Measurements from ENCODE around the gene SLC16A2. TPM values are rescaled to one million over a fixed set of nuclear protein-coding genes. Genes with fewer than 3 reads are reported as not detected.

SLC16A2 gene
- polyA plus RNA-seq, 1 of the 3 experiments (the other 2 are of a cell fraction), result 10.9 TPM

- POLR2A ChIA-PET, result no interaction called here
- no peaks in the 10 kb centered on the region for H3K36me3 ChIP-seq (replicated peaks in 1 of 2; ENCODE audit: control insufficient read depth in 1 of 2, insufficient read depth in 2 of 2, low read length in 1 of 2)
- no peaks in the 10 kb centered on the region for H3K4me1 ChIP-seq (ENCODE audit: control insufficient read depth in 1 of 2, insufficient read depth in 2 of 2, low read depth in 1 of 2, low read length in 1 of 2)
- no peaks in the 10 kb centered on the region for H3K79me2 ChIP-seq (ENCODE audit: insufficient read depth)
- no peaks in the 10 kb centered on the region; the same call in 1 of the 2 replicates for H3K27me3 ChIP-seq (ENCODE audit: insufficient read depth)
- H3F3A ChIP-seq (replicated peaks; ENCODE audit: insufficient read depth), result no peaks in the 10 kb centered on the region
- no peak overlapping the region for H3K27ac ChIP-seq (ENCODE audit: low read depth in 2 of 2, low read length in 1 of 2)
- CTCF ChIA-PET, result no interaction called here
- no peak for DNase-seq
- 23% methylated on average over 2 of the region's 2 CpGs for WGBS (ENCODE audit: low lambda C conversion rate)
- TF ChIP-seq JUND (IDR thresholded peaks at IDR 0.05) (no peak), ZBTB33 (IDR thresholded peaks at IDR 0.05; ENCODE audit: borderline replicate concordance, low read depth) (no peak), MXI1 (IDR thresholded peaks at IDR 0.05; ENCODE audit: low read depth, low read length) (no peak), IRF3 (IDR thresholded peaks at IDR 0.05; ENCODE audit: low read depth, low read length) (no peak), REST (IDR thresholded peaks at IDR 0.05; ENCODE audit: low read depth, low read length) (no peak), ELF1 (IDR thresholded peaks at IDR 0.05) (no peak)
- no peaks in the 10 kb centered on the region for H3K9me3 ChIP-seq
- no peaks in the 10 kb centered on the region for H4K20me1 ChIP-seq (ENCODE audit: insufficient read depth)
- H3K9ac ChIP-seq, result no peak overlapping the region
- no peaks in the 10 kb centered on the region for H3K9me2 ChIP-seq
- no peak overlapping the region for H3K4me2 ChIP-seq
- H2AFZ ChIP-seq (ENCODE audit: low read depth), result no peak overlapping the region
- H3K4me3 ChIP-seq (ENCODE audit: low read depth in 2 of 2, low read length in 1 of 2), result no peak overlapping the region
Observed at GRCh38 chrX:74431797-74432196, 10.5 kb downstream of the SLC16A2 start.

GRCh38 chrX:74434336-74434735, 13.0 kb downstream of the SLC16A2 start:
- no peak for DNase-seq
- Histone ChIP-seq H3K9me3 (no peaks in the 10 kb centered on the region), H3K4me3 (ENCODE audit: low read depth in 2 of 2, low read length in 1 of 2) (no peak overlapping the region), H3K9me2 (no peaks in the 10 kb centered on the region), H3K79me2 (ENCODE audit: insufficient read depth) (no peaks in the 10 kb centered on the region), H2AFZ (ENCODE audit: low read depth) (no peak overlapping the region), H3K4me1 (ENCODE audit: control insufficient read depth in 1 of 2, insufficient read depth in 2 of 2, low read depth in 1 of 2, low read length in 1 of 2) (no peaks in the 10 kb centered on the region), H4K20me1 (ENCODE audit: insufficient read depth) (no peaks in the 10 kb centered on the region), H3K27ac (ENCODE audit: low read depth in 2 of 2, low read length in 1 of 2) (no peak overlapping the region), H3K27me3 (ENCODE audit: insufficient read depth) (no peaks in the 10 kb centered on the region), H3F3A (replicated peaks; ENCODE audit: insufficient read depth) (no peaks in the 10 kb centered on the region), H3K4me2 (no peak overlapping the region), H3K9ac (no peak overlapping the region), H3K36me3 (replicated peaks in 1 of 2; ENCODE audit: control insufficient read depth in 1 of 2, insufficient read depth in 2 of 2, low read length in 1 of 2) (no peaks in the 10 kb centered on the region)
- WGBS (ENCODE audit: low lambda C conversion rate), result 44% methylated on average over 1 of the region's 1 CpG
- ChIA-PET CTCF (interaction anchor here (0.7 kb wide), 1 partner anchor 11 kb away, joined by 3 read pairs; no protein-coding TSS in a partner anchor), POLR2A (no interaction called here)
- no peak for TF ChIP-seq MEF2A (IDR thresholded peaks at IDR 0.05; ENCODE audit: borderline replicate concordance, low read depth)
- TF ChIP-seq RFX5 (IDR thresholded peaks at IDR 0.05; ENCODE audit: low read length), result no peak
- no peak for TF ChIP-seq RAD21 (IDR thresholded peaks at IDR 0.05; ENCODE audit: low read length)
- TF ChIP-seq GABPA (IDR thresholded peaks at IDR 0.05; ENCODE audit: low read depth), result no peak
- no peak for TF ChIP-seq FOXJ3 (CRISPR knock-in tag; IDR thresholded peaks at IDR 0.05)
- TF ChIP-seq MAX (IDR thresholded peaks at IDR 0.05; ENCODE audit: low read depth), result no peak
- no peak for TF ChIP-seq POLR2AphosphoS5 (IDR thresholded peaks at IDR 0.05; ENCODE audit: low read depth, low read length)
- no peak for TF ChIP-seq PBX3 (IDR thresholded peaks at IDR 0.05)
- no peak for TF ChIP-seq JUND (IDR thresholded peaks at IDR 0.05)
- no peak for TF ChIP-seq NFIC (IDR thresholded peaks at IDR 0.05; ENCODE audit: borderline replicate concordance)
- no peak for TF ChIP-seq FOXM1 (IDR thresholded peaks at IDR 0.05; ENCODE audit: low read depth)
- no peak for TF ChIP-seq ELF1 (IDR thresholded peaks at IDR 0.05)
- no peak for TF ChIP-seq FOSL2 (IDR thresholded peaks at IDR 0.05; ENCODE audit: borderline replicate concordance, low read depth)
- no peak for TF ChIP-seq MXI1 (IDR thresholded peaks at IDR 0.05; ENCODE audit: low read depth, low read length)
- TF ChIP-seq USF1 (IDR thresholded peaks at IDR 0.05; ENCODE audit: borderline replicate concordance, low read depth), result no peak
- no peak for TF ChIP-seq TCF12 (IDR thresholded peaks at IDR 0.05)
- no peak for TF ChIP-seq SIN3A (IDR thresholded peaks at IDR 0.05; ENCODE audit: borderline replicate concordance, low read depth, low read length)
- TF ChIP-seq NRF1 (IDR thresholded peaks at IDR 0.05; ENCODE audit: low read depth, low read length), result no peak
